Naive B cell (primary cell): ENCODE results near the gene PDE8A. TPM values are rescaled to one million over a fixed set of nuclear protein-coding genes. Genes with fewer than 3 reads are reported as not detected.
"Not testable (repeated sequence)": the region's sequence is repeated elsewhere in the genome, so short reads cannot be mapped to it uniquely, and the experiment has no call there.

Experiments
- ATAC-seq, 2 donors: fragments of 150-1000 bp; cut with Tn5 transposase; 2 replicates each; pipeline ENCODE4 v1.10.0; 2021; ENCODE audit warnings: low read depth in 2 of 2, mild to moderate bottlenecking in 2 of 2, moderate library complexity in 2 of 2
- DNase-seq: peaks from one replicate; pipeline ENCODE4 v3.0.0; 2022
- H3K27ac Mint-ChIP-seq, 6 donors: one replicate each; pipeline ENCODE4 v1.8.0; 2020 to 2022; ENCODE audit warnings: mild to moderate bottlenecking in 6 of 6, mixed read lengths in 6 of 6, moderate library complexity in 5 of 6, inconsistent platforms in 2 of 6
- H3K27me3 Mint-ChIP-seq, 3 donors: one replicate each; pipeline ENCODE4 v1.8.0; 2021 to 2022; ENCODE audit warnings: mixed read lengths in 3 of 3, mild to moderate bottlenecking in 1 of 3
- H3K36me3 Mint-ChIP-seq, 2 donors: one replicate each; pipeline ENCODE4 v1.8.0; 2020 to 2022; ENCODE audit warnings: mixed read lengths in 2 of 2, inconsistent platforms in 1 of 2, mild to moderate bottlenecking in 1 of 2
- H3K4me1 Mint-ChIP-seq, 3 donors: one replicate each; pipeline ENCODE4 v1.8.0; 2020 to 2022; ENCODE audit warnings: mixed read lengths in 3 of 3, inconsistent platforms in 1 of 3, mild to moderate bottlenecking in 1 of 3, moderate library complexity in 1 of 3
- H3K4me3 Mint-ChIP-seq, 8 donors: one replicate each; pipeline ENCODE4 v1.8.0; 2020 to 2022; ENCODE audit warnings: mild to moderate bottlenecking in 8 of 8, mixed read lengths in 8 of 8, moderate library complexity in 8 of 8, inconsistent platforms in 2 of 8
- H3K9me3 Mint-ChIP-seq, 7 donors: one replicate each; pipeline ENCODE4 v1.8.0; 2020 to 2022; ENCODE audit warnings: mixed read lengths in 7 of 7, mild to moderate bottlenecking in 5 of 7, inconsistent platforms in 2 of 7, moderate library complexity in 1 of 7
- polyA plus RNA-seq, 6 donors: library from polyadenylated mRNA; unstranded; fragments of 300-500 nt; fragmentation: Illumina TruSeq; gene quantifications; one replicate each; pipeline ENCODE4 v1.2.3, GENCODE V29; 2021; ENCODE audit warnings: low read depth in 6 of 6

PDE8A gene
- polyA plus RNA-seq, 6 donors from 2014 or later: 3.1 to 6.5 (median 4.0) TPM

- Mint-ChIP-seq H3K27me3 (no peaks in the 10 kb centered on the region), H3K36me3 (no peaks in the 10 kb centered on the region), H3K4me3 (peak overlapping the region in 5 of 8 donors; percentile 9 to 45 (median 30)), H3K4me1 (peaks cover 65 to 71% (median 66%) of the 10 kb centered on the region in 3 donors), H3K27ac (peak overlapping the region in 5 of 6 donors; percentile 2 to 94 (median 23)), H3K9me3 (no peaks in the 10 kb centered on the region)
- ATAC-seq (peak; percentile 50 to 56), DNase-seq (no peak)
These were observed 29.5 kb downstream of the PDE8A start for GRCh38 chr15:85011160-85011571.

DNA sequence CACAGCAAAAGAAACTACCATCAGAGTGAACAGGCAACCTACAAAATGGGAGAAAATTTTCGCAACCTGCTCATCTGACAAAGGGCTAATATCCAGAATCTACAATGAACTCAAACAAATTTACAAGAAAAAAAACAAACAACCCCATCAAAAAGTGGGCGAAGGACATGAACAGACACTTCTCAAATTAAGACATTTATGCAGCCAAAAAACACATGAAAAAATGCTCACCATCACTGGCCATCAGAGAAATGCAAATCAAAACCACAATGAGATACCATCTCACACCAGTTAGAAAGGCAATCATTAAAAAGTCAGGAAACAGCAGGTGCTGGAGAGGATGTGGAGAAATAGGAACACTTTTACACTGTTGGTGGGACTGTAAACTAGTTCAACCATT lies 30.1 kb downstream of the PDE8A start:
- not testable (repeated sequence) for H3K27me3 Mint-ChIP-seq, H3K4me3 Mint-ChIP-seq, H3K9me3 Mint-ChIP-seq, ATAC-seq, H3K36me3 Mint-ChIP-seq, DNase-seq, H3K27ac Mint-ChIP-seq
- peaks cover 67 to 74% (median 71%) of the 10 kb centered on the region in 3 donors for H3K4me1 Mint-ChIP-seq

DNA sequence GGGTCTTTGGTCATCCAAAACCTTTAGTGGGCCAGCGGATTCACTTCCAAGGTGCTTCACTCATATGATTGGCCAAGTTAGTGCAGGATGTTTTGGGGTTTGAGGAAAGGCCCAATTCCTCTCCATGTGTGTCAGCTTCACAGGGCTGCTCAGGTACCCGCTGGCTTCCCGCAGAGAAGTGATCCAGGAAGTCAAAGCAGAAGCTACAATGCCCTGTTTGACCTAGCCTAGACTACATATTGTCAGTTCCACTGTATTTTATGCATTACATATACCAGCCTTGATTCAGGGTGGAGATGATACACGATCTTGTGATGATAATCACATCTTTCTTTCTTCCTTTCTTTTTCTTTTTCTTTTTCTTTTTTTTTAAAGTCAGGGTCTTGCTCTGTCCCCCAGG lies 32.1 kb downstream of the PDE8A start:
- ATAC-seq (peak; percentile 51 to 60), DNase-seq (no peak)
- Mint-ChIP-seq H3K4me1 (peaks cover 50 to 63% (median 62%) of the 10 kb centered on the region in 3 donors), H3K9me3 (no peaks in the 10 kb centered on the region), H3K4me3 (peak overlapping the region in 5 of 8 donors; percentile 38 to 92 (median 48)), H3K27me3 (no peaks in the 10 kb centered on the region), H3K27ac (peak overlapping the region in 5 of 6 donors; percentile 27 to 88 (median 58)), H3K36me3 (no peaks in the 10 kb centered on the region)

- Mint-ChIP-seq H3K9me3 (no peaks in the 10 kb centered on the region), H3K36me3 (no peaks in the 10 kb centered on the region), H3K4me1 (peaks cover 40 to 57% (median 56%) of the 10 kb centered on the region in 3 donors), H3K27me3 (no peaks in the 10 kb centered on the region), H3K27ac (peak overlapping the region; percentile 70 to 97 (median 94)), H3K4me3 (peak overlapping the region; percentile 28 to 92 (median 72))
- no peak for DNase-seq
- ATAC-seq: peak; percentile 37 to 51
These were observed 33.3 kb downstream of the PDE8A start for GRCh38 chr15:85014932-85015331.

DNA sequence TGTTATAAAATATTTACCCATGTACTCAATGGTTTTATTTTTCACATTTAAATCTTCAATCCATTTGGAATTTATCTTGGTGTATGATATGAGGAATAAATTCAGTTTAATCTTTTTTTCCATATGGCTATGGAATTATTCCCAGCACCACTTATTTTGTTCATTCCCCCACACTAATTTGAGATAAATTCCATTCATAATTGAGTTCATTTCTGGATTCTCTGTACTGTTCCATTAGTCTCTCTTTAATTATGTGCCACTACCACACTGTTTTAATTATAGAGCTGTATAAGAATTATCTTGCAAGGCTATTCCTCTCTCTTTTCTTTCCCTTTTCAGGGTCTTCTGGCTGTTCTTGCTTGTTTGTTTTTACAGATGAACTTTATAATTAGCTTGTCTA lies 34.6 kb downstream of the PDE8A start:
- Mint-ChIP-seq H3K27me3 (no peaks in the 10 kb centered on the region), H3K27ac (peak overlapping the region in 5 of 6 donors; percentile 33 to 95 (median 70)), H3K4me3 (peak overlapping the region in 2 of 8 donors; percentile 38 to 42), H3K36me3 (no peaks in the 10 kb centered on the region), H3K4me1 (peaks cover 31 to 45% (median 44%) of the 10 kb centered on the region in 3 donors), H3K9me3 (no peaks in the 10 kb centered on the region)
- ATAC-seq (no peak), DNase-seq (no peak)

- Mint-ChIP-seq H3K4me3 (no peak overlapping the region), H3K4me1 (peaks cover 39 to 57% (median 48%) of the 10 kb centered on the region in 3 donors), H3K27ac (peak overlapping the region in 3 of 6 donors; percentile 10 to 81 (median 44)), H3K9me3 (no peaks in the 10 kb centered on the region), H3K36me3 (no peaks in the 10 kb centered on the region), H3K27me3 (no peaks in the 10 kb centered on the region)
- ATAC-seq: no peak
- DNase-seq: no peak
These were observed 38.3 kb downstream of the PDE8A start for GRCh38 chr15:85019815-85020590.

DNA sequence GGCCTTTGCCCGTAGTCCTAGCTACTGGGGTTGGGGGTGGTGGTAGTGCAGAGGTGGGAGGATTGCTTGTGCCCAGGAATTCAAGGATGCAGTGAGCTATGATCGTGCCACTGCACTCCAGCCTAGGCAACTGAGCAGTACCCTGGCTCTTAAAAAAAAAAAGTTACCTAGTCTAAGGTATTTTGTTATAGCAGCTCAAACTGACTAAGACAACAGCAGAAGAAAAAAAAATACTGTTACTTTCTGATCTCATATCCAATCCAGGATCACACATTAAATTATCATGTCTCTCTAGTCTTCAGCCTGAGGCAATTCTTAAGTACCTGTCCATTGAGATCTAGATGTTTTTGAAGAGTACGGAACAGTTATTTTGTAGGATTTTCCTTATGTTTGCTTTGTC lies 39.8 kb downstream of the PDE8A start:
- Mint-ChIP-seq H3K36me3 (no peaks in the 10 kb centered on the region), H3K9me3 (no peaks in the 10 kb centered on the region), H3K27ac (peak overlapping the region in 1 of 6 donors; percentile 35), H3K4me3 (no peak overlapping the region), H3K4me1 (peaks cover 28 to 50% (median 41%) of the 10 kb centered on the region in 3 donors), H3K27me3 (no peaks in the 10 kb centered on the region)
- no peak for ATAC-seq
- DNase-seq: no peak

GRCh38 chr15:85022860-85023403 lies 41.3 kb downstream of the PDE8A start:
- Mint-ChIP-seq H3K36me3 (no peaks in the 10 kb centered on the region), H3K27ac (peak overlapping the region in 5 of 6 donors; percentile 10 to 95 (median 27)), H3K4me1 (peaks cover 26 to 46% (median 41%) of the 10 kb centered on the region in 3 donors), H3K27me3 (no peaks in the 10 kb centered on the region), H3K4me3 (peak overlapping the region in 2 of 8 donors; percentile 1 to 67), H3K9me3 (no peaks in the 10 kb centered on the region)
- ATAC-seq (no peak), DNase-seq (no peak)

DNA sequence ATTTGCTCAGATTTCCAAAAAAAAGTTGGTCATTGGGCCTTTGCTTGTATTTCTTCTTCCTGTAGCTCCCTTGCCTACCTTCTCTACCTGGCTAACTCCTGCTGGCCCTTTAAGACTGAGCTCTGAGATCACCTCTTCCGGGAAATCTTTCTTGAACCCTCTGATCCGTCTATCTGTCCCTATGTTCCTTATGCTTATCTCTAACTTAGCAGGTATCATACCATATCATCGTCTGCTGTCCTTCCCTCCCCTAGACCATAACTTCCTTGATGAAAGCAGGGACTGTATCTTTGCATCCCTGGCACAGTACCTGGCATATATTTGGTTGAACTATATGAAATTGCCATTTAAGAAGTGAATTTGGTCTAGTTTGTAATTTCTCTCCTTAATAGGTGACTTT lies 42.3 kb downstream of the PDE8A start:
- Mint-ChIP-seq H3K27ac (peak overlapping the region in 5 of 6 donors; percentile 5 to 74 (median 27)), H3K4me1 (peaks cover 30 to 46% (median 39%) of the 10 kb centered on the region in 3 donors), H3K4me3 (peak overlapping the region in 1 of 8 donors; percentile 47), H3K9me3 (no peaks in the 10 kb centered on the region), H3K36me3 (no peaks in the 10 kb centered on the region), H3K27me3 (no peaks in the 10 kb centered on the region)
- ATAC-seq: no peak
- no peak for DNase-seq

- H3K4me3 Mint-ChIP-seq: peak overlapping the region in 1 of 8 donors; percentile 4
- ATAC-seq: peak; percentile 64 to 67
- DNase-seq: no peak
- H3K27ac Mint-ChIP-seq: peak overlapping the region in 4 of 6 donors; percentile 27 to 74 (median 48)
- H3K4me1 Mint-ChIP-seq: peaks cover 30 to 50% (median 43%) of the 10 kb centered on the region in 3 donors
- H3K9me3 Mint-ChIP-seq: no peaks in the 10 kb centered on the region
- H3K36me3 Mint-ChIP-seq: no peaks in the 10 kb centered on the region
- no peaks in the 10 kb centered on the region for H3K27me3 Mint-ChIP-seq
These were observed 43.1 kb downstream of the PDE8A start for GRCh38 chr15:85024509-85025336.

DNA sequence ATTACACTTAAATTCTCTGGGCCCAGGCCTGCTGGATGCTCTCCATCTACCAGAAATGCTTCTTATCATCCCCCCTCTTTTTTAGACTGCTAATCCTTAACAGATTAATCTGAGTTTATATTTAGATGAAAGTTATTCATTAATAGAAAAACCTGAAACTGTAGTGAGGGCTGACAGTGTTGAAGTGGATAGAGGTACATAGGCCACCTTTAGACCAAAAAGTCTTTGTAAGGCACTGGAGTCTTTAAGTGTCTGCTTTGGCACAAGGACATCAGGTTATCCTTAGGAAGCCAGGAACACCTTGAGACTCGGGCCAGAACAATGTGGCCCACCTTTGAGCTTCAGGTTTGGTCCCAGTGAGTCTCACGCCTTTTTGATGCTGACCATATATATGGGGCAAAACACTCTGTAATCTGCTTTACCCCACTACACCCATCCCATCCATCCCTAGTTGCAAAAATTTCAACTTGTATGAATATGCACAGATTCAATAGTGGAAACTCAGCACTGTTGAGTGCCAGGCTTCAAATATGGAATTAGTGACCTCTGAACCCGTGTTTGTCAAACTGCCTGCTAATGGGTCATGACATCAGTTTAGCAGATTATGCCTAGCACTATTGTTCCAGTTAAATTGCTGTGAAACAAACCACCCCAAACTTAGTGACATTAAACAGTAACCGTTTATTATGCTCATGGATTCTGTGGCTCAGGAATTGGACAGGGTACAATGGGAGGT lies 44.0 kb downstream of the PDE8A start:
- Mint-ChIP-seq H3K27ac (no peak overlapping the region), H3K4me1 (peaks cover 35 to 60% (median 48%) of the 10 kb centered on the region in 3 donors), H3K36me3 (no peaks in the 10 kb centered on the region), H3K27me3 (no peaks in the 10 kb centered on the region), H3K9me3 (no peaks in the 10 kb centered on the region), H3K4me3 (no peak overlapping the region)
- ATAC-seq (no peak), DNase-seq (no peak)

- no peaks in the 10 kb centered on the region for H3K27me3 Mint-ChIP-seq
- H3K9me3 Mint-ChIP-seq: no peaks in the 10 kb centered on the region
- H3K4me1 Mint-ChIP-seq: peaks cover 43 to 67% (median 52%) of the 10 kb centered on the region in 3 donors
- DNase-seq (no peak), ATAC-seq (no peak)
- no peaks in the 10 kb centered on the region for H3K36me3 Mint-ChIP-seq
- H3K4me3 Mint-ChIP-seq: peak overlapping the region in 1 of 8 donors; percentile 9
- H3K27ac Mint-ChIP-seq: peak overlapping the region in 3 of 6 donors; percentile 49 to 55 (median 53)
These were observed 44.8 kb downstream of the PDE8A start for GRCh38 chr15:85026304-85027032.
